ENCODE results near the gene SREK1. TPM values are rescaled to one million over a fixed set of nuclear protein-coding genes. Genes with fewer than 3 reads are reported as not detected.
"Not testable (repeated sequence)": the region's sequence is repeated elsewhere in the genome, so short reads cannot be mapped to it uniquely, and the experiment has no call there.

Gene SREK1
- total RNA-seq, 1 experiment from 2014 or later, result 180 TPM

DNA sequence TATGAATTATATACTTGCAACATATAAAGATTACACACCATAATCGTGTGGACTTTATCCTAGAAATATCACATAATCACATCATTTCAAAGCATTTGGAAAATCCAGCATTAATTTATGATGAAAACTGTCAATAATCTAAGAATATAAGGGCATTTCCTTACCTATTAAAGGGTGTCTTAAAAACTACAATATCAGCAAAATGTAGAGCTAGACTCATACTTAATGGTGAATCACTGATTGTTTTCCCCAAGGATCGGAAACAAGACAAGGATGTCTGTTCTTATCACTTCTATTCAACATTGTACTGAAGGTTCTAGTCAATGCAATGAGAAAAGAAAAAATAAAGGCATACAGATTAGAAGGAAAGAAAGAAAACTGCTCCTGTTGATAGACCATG is 8.0 kb upstream of the SREK1 start:
- Histone ChIP-seq H3K9ac (ENCODE audit: low read length) (no peak overlapping the region), H3K36me3 (ENCODE audit: insufficient read depth, low read length) (no peaks in the 10 kb centered on the region), H2AFZ (ENCODE audit: low read length) (no peak overlapping the region), H4K20me1 (ENCODE audit: insufficient read depth, low read depth, low read length) (no peaks in the 10 kb centered on the region), H3K9me3 (ENCODE audit: low read length) (no peaks in the 10 kb centered on the region), H3K27ac (ENCODE audit: low read length) (no peak overlapping the region), H3K4me3 (ENCODE audit: low read length) (no peak overlapping the region), H3K4me2 (ENCODE audit: low read depth, low read length, poor library complexity, severe bottlenecking) (no peak overlapping the region), H3K4me1 (ENCODE audit: low read length) (peaks cover 5% of the 10 kb centered on the region), H3K9me2 (replicated peaks; ENCODE audit: insufficient read depth, low read length) (no peaks in the 10 kb centered on the region), H3K79me2 (ENCODE audit: low read length) (no peaks in the 10 kb centered on the region), H3K27me3 (ENCODE audit: low read length) (no peaks in the 10 kb centered on the region)
- no peak for DNase-seq

DNA sequence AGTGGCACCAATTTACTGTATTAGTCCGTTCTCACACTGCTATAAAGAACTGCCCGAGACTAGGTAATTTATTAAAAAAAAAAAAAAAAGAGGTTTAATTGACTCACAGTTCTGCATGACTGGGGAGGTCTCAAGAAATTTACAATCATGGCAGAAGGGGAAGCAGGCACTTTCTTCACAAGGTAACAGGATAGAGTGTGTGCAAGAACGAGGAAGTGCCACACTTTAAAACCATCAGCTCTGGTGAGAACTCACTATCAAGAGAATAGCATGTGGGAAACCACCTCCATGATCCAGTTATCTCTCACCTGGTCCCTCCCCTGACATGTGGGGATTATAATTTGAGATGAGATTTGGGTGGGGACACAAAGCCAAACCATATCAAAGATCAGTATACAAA is 7.2 kb upstream of the SREK1 start:
- H4K20me1 ChIP-seq (ENCODE audit: insufficient read depth, low read depth, low read length); H3K27ac ChIP-seq (ENCODE audit: low read length); H3K79me2 ChIP-seq (ENCODE audit: low read length); H3K4me3 ChIP-seq (ENCODE audit: low read length); H3K9ac ChIP-seq (ENCODE audit: low read length); H3K36me3 ChIP-seq (ENCODE audit: insufficient read depth, low read length); H2AFZ ChIP-seq (ENCODE audit: low read length); H3K4me1 ChIP-seq (ENCODE audit: low read length); H3K27me3 ChIP-seq (ENCODE audit: low read length); H3K9me2 ChIP-seq (replicated peaks; ENCODE audit: insufficient read depth, low read length); H3K9me3 ChIP-seq (ENCODE audit: low read length); DNase-seq; H3K4me2 ChIP-seq (ENCODE audit: low read depth, low read length, poor library complexity, severe bottlenecking): not testable (repeated sequence)

DNA sequence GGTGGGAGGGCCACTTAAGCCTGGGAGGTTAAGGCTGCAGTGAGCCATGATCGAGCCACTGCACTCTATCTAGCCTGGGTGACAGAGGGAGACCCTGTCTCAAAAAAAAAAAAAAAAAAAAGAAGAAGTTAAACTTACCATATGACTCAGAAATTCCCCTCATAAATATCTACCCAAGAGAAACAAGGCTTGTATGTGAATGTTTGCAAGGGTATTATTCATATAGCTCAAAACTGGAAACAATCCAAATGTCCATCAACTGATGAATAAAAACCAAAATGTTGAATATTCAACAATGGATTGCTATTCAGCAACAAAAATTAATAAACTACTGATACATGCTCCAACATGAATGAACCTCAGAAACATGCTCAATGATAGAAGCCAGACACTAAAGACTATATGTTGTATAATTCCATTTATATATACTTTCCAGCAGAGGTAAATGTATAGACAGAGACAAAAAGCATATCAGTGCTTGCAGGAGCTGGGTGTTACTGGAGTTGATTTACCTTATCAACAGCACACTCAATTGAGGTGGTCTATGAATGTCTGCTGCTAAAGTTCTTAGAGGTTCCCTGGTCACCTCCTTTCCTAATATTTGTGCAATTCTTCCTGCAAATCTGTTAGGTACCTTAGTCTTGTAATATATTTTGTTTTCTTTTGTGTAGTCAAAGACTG is 5.3 kb upstream of the SREK1 start:
- H3K79me2 ChIP-seq (ENCODE audit: low read length), result no peaks in the 10 kb centered on the region
- peaks cover 13% of the 10 kb centered on the region for H3K4me1 ChIP-seq (ENCODE audit: low read length)
- H3K9me3 ChIP-seq (ENCODE audit: low read length), result no peaks in the 10 kb centered on the region
- no peaks in the 10 kb centered on the region for H4K20me1 ChIP-seq (ENCODE audit: insufficient read depth, low read depth, low read length)
- no peaks in the 10 kb centered on the region for H3K9me2 ChIP-seq (replicated peaks; ENCODE audit: insufficient read depth, low read length)
- no peak overlapping the region for H3K4me2 ChIP-seq (ENCODE audit: low read depth, low read length, poor library complexity, severe bottlenecking)
- H2AFZ ChIP-seq (ENCODE audit: low read length), result no peak overlapping the region
- H3K27ac ChIP-seq (ENCODE audit: low read length), result no peak overlapping the region
- H3K36me3 ChIP-seq (ENCODE audit: insufficient read depth, low read length), result no peaks in the 10 kb centered on the region
- no peak overlapping the region for H3K9ac ChIP-seq (ENCODE audit: low read length)
- no peak overlapping the region for H3K4me3 ChIP-seq (ENCODE audit: low read length)
- H3K27me3 ChIP-seq (ENCODE audit: low read length), result no peaks in the 10 kb centered on the region
- no peak for DNase-seq

DNA sequence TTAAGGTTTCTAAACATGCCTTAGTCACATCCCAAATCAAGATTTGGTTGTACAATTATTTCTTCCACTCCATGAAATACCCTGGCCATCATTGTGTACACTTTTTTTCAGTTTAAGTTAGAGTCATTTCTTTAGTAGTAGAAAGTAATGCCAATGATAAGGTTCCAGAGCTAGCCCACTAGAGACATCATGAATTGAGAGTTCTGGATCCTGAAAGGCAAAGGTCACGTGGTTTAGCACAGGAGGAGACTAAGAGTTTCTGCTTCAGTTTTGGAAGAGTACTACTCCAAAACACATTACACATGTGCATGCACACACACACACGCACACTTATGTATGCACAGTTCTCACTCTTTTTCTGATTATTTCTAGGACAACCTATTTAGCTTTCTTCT is 4.8 kb upstream of the SREK1 start:
- H3K79me2 ChIP-seq (ENCODE audit: low read length), result peaks cover 2% of the 10 kb centered on the region; the same call in 1 of the 2 replicates
- H3K9me2 ChIP-seq (replicated peaks; ENCODE audit: insufficient read depth, low read length), result no peaks in the 10 kb centered on the region
- H3K36me3 ChIP-seq (ENCODE audit: insufficient read depth, low read length), result no peaks in the 10 kb centered on the region
- H3K4me3 ChIP-seq (ENCODE audit: low read length), result no peak overlapping the region
- DNase-seq, result no peak
- H3K9ac ChIP-seq (ENCODE audit: low read length), result no peak overlapping the region
- no peaks in the 10 kb centered on the region for H4K20me1 ChIP-seq (ENCODE audit: insufficient read depth, low read depth, low read length)
- H2AFZ ChIP-seq (ENCODE audit: low read length), result no peak overlapping the region; the same call in 1 of the 2 replicates
- no peak overlapping the region for H3K27ac ChIP-seq (ENCODE audit: low read length)
- no peak overlapping the region for H3K4me2 ChIP-seq (ENCODE audit: low read depth, low read length, poor library complexity, severe bottlenecking)
- H3K27me3 ChIP-seq (ENCODE audit: low read length), result no peaks in the 10 kb centered on the region
- H3K4me1 ChIP-seq (ENCODE audit: low read length), result peaks cover 13% of the 10 kb centered on the region
- no peaks in the 10 kb centered on the region for H3K9me3 ChIP-seq (ENCODE audit: low read length)

DNA sequence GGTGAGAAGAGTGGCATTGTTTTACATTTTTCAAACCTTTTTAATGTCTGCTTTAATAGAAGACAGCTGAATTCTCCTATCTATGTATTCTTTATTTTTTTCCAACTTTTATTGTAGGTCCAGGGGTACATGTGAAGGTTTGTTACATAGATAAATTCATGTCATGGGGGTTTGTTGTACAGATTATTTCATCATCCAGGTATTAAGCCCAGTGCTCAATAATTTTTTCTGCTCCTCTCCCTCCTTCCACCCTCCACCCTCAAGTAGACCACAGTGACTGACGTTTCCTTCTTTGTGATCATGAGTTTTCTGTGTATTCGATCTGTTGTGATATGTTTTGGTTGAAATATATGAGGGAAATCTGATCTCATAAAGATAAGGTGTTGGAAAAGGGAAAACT is 1.7 kb upstream of the SREK1 start:
- Histone ChIP-seq H3K9me3 (ENCODE audit: low read length) (no peaks in the 10 kb centered on the region), H3K4me3 (ENCODE audit: low read length) (no peak overlapping the region), H3K9me2 (replicated peaks; ENCODE audit: insufficient read depth, low read length) (no peaks in the 10 kb centered on the region), H3K9ac (ENCODE audit: low read length) (no peak overlapping the region), H3K79me2 (ENCODE audit: low read length) (peaks cover 33% of the 10 kb centered on the region), H3K4me2 (ENCODE audit: low read depth, low read length, poor library complexity, severe bottlenecking) (no peak overlapping the region), H2AFZ (ENCODE audit: low read length) (0 out of 2 replicates have a peak overlapping the region, but pooled peaks have one; percentile 11), H3K4me1 (ENCODE audit: low read length) (peaks cover 29% of the 10 kb centered on the region), H3K27me3 (ENCODE audit: low read length) (no peaks in the 10 kb centered on the region), H3K36me3 (ENCODE audit: insufficient read depth, low read length) (peaks cover 14% of the 10 kb centered on the region), H4K20me1 (ENCODE audit: insufficient read depth, low read depth, low read length) (no peaks in the 10 kb centered on the region), H3K27ac (ENCODE audit: low read length) (no peak overlapping the region)
- no peak for DNase-seq

DNA sequence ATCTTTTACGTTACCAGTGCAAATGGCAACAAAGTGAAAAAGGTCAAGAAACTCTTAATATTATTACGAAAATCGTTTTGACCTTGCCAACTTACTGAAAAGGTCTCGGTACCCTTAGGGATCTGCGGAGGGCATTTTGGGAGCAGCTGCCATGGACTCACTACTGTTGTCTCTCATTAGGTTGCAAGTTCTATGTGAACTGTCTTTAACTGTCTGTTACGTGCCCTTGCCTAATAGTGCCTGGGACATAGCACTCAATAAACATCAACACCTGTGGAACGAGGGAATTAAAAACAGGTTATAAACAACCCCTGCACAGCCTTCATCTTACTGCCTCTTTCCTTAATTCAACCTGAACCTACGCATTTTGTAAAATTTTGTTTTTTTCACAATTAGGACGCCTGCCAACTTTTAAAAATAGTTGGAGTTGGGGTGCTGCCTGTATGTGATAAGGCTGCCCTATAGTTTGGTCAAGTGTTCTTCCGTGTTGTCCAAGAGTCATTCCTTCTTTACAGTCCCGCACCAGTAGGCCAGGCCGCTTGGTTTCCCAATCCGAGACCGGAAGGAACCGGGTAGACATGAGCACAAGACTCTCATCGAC is 527 bp upstream of the SREK1 start:
- Histone ChIP-seq H4K20me1 (ENCODE audit: insufficient read depth, low read depth, low read length) (no peaks in the 10 kb centered on the region), H3K27me3 (ENCODE audit: low read length) (no peaks in the 10 kb centered on the region), H3K36me3 (ENCODE audit: insufficient read depth, low read length) (peaks cover 21% of the 10 kb centered on the region), H3K9ac (ENCODE audit: low read length) (peak overlapping the region; percentile 96), H3K27ac (ENCODE audit: low read length) (peak overlapping the region; percentile 72), H2AFZ (ENCODE audit: low read length) (peak overlapping the region; percentile 92), H3K79me2 (ENCODE audit: low read length) (peaks cover 45% of the 10 kb centered on the region), H3K4me1 (ENCODE audit: low read length) (peaks cover 24% of the 10 kb centered on the region), H3K4me3 (ENCODE audit: low read length) (peak overlapping the region; percentile 68), H3K9me2 (replicated peaks; ENCODE audit: insufficient read depth, low read length) (no peaks in the 10 kb centered on the region), H3K4me2 (ENCODE audit: low read depth, low read length, poor library complexity, severe bottlenecking) (peak overlapping the region; percentile 88), H3K9me3 (ENCODE audit: low read length) (no peaks in the 10 kb centered on the region)
- no peak for DNase-seq

DNA sequence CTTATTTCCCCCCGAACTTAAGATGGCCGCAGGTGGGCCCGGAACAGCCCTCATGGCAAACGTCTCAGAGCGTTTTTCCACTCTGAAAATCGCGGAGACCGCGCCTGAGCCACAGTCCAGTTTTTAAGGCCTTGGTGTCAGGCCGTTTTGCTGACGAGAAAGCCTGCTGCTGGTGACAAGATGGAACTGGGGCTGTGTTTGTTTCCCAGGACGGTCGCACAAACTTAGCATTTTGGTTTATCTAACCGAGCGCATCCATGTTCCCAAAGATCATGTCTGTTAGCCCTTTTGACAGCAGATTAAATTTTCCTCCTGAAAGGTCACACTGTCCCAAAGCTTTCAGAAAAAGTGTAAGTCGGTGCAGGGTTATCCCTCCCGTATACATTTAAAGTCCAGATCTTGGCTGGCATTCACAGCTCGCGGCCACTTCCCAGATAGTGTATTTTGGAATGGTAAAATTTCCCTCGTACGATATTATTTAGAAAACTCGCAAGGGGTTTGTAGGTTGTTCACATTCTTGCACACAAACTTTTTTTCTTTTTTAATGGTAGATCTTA is 812 bp downstream of the SREK1 start:
- H3K4me3 ChIP-seq (ENCODE audit: low read length), result peak overlapping the region; percentile 68
- no peaks in the 10 kb centered on the region for H4K20me1 ChIP-seq (ENCODE audit: insufficient read depth, low read depth, low read length)
- H3K4me1 ChIP-seq (ENCODE audit: low read length), result peaks cover 24% of the 10 kb centered on the region
- H3K36me3 ChIP-seq (ENCODE audit: insufficient read depth, low read length), result peaks cover 23% of the 10 kb centered on the region
- peak overlapping the region; percentile 72 for H3K27ac ChIP-seq (ENCODE audit: low read length)
- H3K9me3 ChIP-seq (ENCODE audit: low read length), result no peaks in the 10 kb centered on the region
- H3K9ac ChIP-seq (ENCODE audit: low read length), result peak overlapping the region; percentile 96
- no peak for DNase-seq
- peak overlapping the region; percentile 88 for H3K4me2 ChIP-seq (ENCODE audit: low read depth, low read length, poor library complexity, severe bottlenecking)
- peak overlapping the region; percentile 19; the same call in 1 of the 2 replicates for H2AFZ ChIP-seq (ENCODE audit: low read length)
- peaks cover 58% of the 10 kb centered on the region for H3K79me2 ChIP-seq (ENCODE audit: low read length)
- no peaks in the 10 kb centered on the region for H3K27me3 ChIP-seq (ENCODE audit: low read length)
- H3K9me2 ChIP-seq (replicated peaks; ENCODE audit: insufficient read depth, low read length), result no peaks in the 10 kb centered on the region

DNA sequence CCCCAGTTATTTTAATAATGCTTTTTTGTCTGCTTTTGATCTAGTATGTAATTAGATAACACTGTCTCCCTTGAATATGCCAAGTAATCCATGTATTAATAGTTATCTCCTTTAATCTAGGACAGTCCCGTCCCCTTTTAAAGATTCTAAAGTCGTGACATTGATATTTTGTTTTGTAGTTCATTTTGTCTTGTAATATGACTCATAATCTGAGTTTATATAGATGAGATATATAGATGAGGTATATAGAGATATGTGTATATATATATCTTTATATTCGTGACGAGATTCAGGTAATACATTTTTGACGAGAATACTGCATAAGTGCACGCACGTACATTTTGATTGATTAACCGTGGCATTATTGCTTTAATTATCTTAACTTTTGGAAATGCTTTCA is 1.6 kb downstream of the SREK1 start:
- Histone ChIP-seq H3K27ac (ENCODE audit: low read length) (peak overlapping the region; percentile 72), H3K9me2 (replicated peaks; ENCODE audit: insufficient read depth, low read length) (no peaks in the 10 kb centered on the region), H3K4me1 (ENCODE audit: low read length) (peaks cover 24% of the 10 kb centered on the region), H4K20me1 (ENCODE audit: insufficient read depth, low read depth, low read length) (no peaks in the 10 kb centered on the region), H2AFZ (ENCODE audit: low read length) (no peak overlapping the region), H3K4me3 (ENCODE audit: low read length) (peak overlapping the region; percentile 68), H3K36me3 (ENCODE audit: insufficient read depth, low read length) (peaks cover 23% of the 10 kb centered on the region), H3K9ac (ENCODE audit: low read length) (peak overlapping the region; percentile 96), H3K27me3 (ENCODE audit: low read length) (no peaks in the 10 kb centered on the region), H3K4me2 (ENCODE audit: low read depth, low read length, poor library complexity, severe bottlenecking) (peak overlapping the region; percentile 88), H3K79me2 (ENCODE audit: low read length) (peaks cover 66% of the 10 kb centered on the region), H3K9me3 (ENCODE audit: low read length) (no peaks in the 10 kb centered on the region)
- no peak for DNase-seq
